ENCODE results near the gene BCAS3.

DNA sequence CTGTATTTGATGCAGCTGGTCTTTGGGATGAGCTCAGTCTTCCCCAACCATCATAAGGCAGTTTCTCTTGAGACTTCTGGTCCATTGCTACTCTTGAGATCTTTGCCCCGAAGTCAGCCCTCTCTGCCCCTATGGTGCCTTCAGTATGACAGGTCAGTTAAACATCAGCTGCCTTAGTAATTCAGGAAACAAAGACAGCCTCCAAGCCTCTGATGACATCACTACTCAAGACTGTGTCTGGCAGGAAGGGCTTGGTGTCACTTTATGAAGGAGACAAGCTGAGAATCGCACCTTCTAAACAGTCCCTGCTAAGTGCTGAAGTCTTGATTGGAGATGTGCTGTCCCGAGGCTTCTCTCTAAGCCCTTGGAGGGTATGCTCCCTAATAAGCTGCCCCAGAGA, 617.1 kb downstream of the BCAS3 start:
- TF ChIP-seq, protein P1, sequence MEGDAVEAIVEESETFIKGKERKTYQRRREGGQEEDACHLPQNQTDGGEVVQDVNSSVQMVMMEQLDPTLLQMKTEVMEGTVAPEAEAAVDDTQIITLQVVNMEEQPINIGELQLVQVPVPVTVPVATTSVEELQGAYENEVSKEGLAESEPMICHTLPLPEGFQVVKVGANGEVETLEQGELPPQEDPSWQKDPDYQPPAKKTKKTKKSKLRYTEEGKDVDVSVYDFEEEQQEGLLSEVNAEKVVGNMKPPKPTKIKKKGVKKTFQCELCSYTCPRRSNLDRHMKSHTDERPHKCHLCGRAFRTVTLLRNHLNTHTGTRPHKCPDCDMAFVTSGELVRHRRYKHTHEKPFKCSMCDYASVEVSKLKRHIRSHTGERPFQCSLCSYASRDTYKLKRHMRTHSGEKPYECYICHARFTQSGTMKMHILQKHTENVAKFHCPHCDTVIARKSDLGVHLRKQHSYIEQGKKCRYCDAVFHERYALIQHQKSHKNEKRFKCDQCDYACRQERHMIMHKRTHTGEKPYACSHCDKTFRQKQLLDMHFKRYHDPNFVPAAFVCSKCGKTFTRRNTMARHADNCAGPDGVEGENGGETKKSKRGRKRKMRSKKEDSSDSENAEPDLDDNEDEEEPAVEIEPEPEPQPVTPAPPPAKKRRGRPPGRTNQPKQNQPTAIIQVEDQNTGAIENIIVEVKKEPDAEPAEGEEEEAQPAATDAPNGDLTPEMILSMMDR (IDR thresholded peaks at IDR 0.05): no peak
- no peak for TF ChIP-seq POLR2A (IDR thresholded peaks at IDR 0.05)
